Mammary epithelial cell (primary cell): Measurements from ENCODE around the gene MECP2.

Experiments used
- EZH2 ChIP-seq: IDR thresholded peaks from 2 replicates; pipeline ENCODE4 v1.6.1; 2012; ENCODE audit warnings: low read length, inconsistent platforms, borderline replicate concordance
- TF ChIP-seq, protein P1 (sequence below), 2 donors: IDR thresholded peaks in 1 of 2; conservative IDR thresholded peaks in 1 of 2; 2 replicates each; pipeline ENCODE4 v1.5.1; 2011 to 2012; ENCODE audit warnings: inconsistent platforms in 2 of 2, low read length in 2 of 2, mild to moderate bottlenecking in 2 of 2, control low read depth in 1 of 2, low read depth in 1 of 2; ENCODE audit not compliant: insufficient read depth in 1 of 2; ENCODE audit errors: extremely low read depth in 1 of 2

GRCh38 chrX:154017766-154018517 is 79.6 kb downstream of the MECP2 start:
- TF ChIP-seq, protein P1, sequence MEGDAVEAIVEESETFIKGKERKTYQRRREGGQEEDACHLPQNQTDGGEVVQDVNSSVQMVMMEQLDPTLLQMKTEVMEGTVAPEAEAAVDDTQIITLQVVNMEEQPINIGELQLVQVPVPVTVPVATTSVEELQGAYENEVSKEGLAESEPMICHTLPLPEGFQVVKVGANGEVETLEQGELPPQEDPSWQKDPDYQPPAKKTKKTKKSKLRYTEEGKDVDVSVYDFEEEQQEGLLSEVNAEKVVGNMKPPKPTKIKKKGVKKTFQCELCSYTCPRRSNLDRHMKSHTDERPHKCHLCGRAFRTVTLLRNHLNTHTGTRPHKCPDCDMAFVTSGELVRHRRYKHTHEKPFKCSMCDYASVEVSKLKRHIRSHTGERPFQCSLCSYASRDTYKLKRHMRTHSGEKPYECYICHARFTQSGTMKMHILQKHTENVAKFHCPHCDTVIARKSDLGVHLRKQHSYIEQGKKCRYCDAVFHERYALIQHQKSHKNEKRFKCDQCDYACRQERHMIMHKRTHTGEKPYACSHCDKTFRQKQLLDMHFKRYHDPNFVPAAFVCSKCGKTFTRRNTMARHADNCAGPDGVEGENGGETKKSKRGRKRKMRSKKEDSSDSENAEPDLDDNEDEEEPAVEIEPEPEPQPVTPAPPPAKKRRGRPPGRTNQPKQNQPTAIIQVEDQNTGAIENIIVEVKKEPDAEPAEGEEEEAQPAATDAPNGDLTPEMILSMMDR (conservative IDR thresholded peaks at IDR 0.05 in 1 of 2, IDR thresholded peaks at IDR 0.05 in 1 of 2; ENCODE audit: extremely low read depth in 1 of 2, insufficient read depth in 1 of 2, low read depth in 1 of 2, low read length in 2 of 2), result no peak
- TF ChIP-seq EZH2, result no peak
